ENCODE results near the gene MEGF8.

DNA sequence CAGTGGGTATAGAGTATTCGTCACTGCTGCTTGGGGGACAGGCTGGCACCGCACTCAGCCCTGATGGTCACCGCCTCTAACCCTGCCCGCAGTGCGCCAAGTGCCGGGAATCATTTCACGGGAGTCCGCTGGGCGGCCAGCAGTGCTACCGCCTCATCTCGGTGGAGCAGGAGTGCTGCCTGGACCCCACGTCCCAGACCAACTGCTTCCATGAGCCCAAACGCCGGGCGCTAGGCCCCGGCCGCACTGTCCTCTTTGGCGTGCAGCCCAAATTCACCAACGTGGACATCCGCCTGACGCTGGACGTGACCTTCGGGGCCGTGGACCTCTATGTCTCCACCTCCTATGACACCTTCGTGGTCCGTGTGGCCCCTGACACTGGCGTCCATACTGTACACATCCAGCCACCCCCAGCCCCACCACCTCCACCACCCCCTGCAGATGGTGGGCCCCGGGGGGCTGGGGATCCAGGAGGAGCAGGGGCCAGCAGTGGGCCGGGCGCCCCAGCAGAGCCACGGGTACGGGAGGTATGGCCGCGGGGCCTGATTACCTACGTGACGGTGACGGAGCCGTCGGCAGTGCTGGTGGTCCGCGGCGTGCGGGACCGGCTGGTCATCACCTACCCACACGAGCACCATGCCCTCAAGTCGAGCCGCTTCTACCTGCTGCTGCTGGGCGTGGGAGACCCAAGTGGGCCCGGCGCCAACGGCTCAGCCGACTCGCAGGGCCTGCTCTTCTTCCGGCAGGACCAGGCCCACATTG is 50.2 kb downstream of the MEGF8 start:
- TF ChIP-seq EZH2 (IDR thresholded peaks at IDR 0.05; ENCODE audit: borderline replicate concordance, low read depth, low read length, severe bottlenecking) (no peak), POLR2A (IDR thresholded peaks at IDR 0.05; ENCODE audit: low read depth, low read length) (no peak)

Data from endothelial cell of umbilical vein (primary cell).